ENCODE measurements around the gene BUD23.

- TF ChIP-seq CTCF (conservative IDR thresholded peaks at IDR 0.05; ENCODE audit: low read depth, low read length) (no peak), EZH2phosphoT487 (IDR thresholded peaks at IDR 0.05; ENCODE audit: borderline replicate concordance, low read length) (no peak)
Observed at GRCh38 chr7:73688288-73688687, 4.9 kb downstream of the BUD23 start.

All from PC-3 (cell line).